GM13976 (cell line): ENCODE results near the gene KRTAP2-3.
"Not testable (repeated sequence)": the region's sequence is repeated elsewhere in the genome, so short reads cannot be mapped to it uniquely, and the experiment has no call there.

Experiments used
- DNase-seq: peaks from one replicate; pipeline ENCODE4 v3.0.0; 2012; ENCODE audit warnings: low spot score
- CTCF ChIP-seq: IDR thresholded peaks from 2 replicates; pipeline ENCODE4 v1.5.1; 2012; ENCODE audit warnings: borderline replicate concordance, mild to moderate bottlenecking; ENCODE audit not compliant: insufficient read depth; ENCODE audit errors: extremely low read depth, missing control alignments, control extremely low read depth
- in situ Hi-C: fragments of 300-500 bp; cut with MboI; formaldehyde crosslinking; loops from one replicate; pipeline ENCODE4 v1.12.0; 2022; ENCODE audit warnings: low sequenced_read_pairs, mixed read lengths, inconsistent platforms; ENCODE audit not compliant: unreplicated experiment

KRTAP2-3 gene

GRCh38 chr17:41098481-41098880, 38.6 kb upstream of the KRTAP2-3 start:
- no peak for DNase-seq
- in situ Hi-C loops, result no loop called here

GRCh38 chr17:41098042-41098441, 38.1 kb upstream of the KRTAP2-3 start, which contains the start of gene KRTAP4-8:
TSS of gene KRTAP4-8 (minus strand) at chr17:41098142. CDS start at chr17:41098084, 58 bp downstream.
- no peak for TF ChIP-seq CTCF
- in situ Hi-C loops, result no loop called here
- no peak for DNase-seq

More at GRCh38 chr17:41098481-41098880, 38.6 kb upstream of the KRTAP2-3 start:
- TF ChIP-seq CTCF, result no peak

GRCh38 chr17:41096055-41096454, 36.1 kb upstream of the KRTAP2-3 start:
- no peak for DNase-seq
- in situ Hi-C loops, result no loop called here
- no peak for TF ChIP-seq CTCF

- in situ Hi-C loops, DNase-seq: not testable (repeated sequence)
Measured at GRCh38 chr17:41088760-41089352, 28.9 kb upstream of the KRTAP2-3 start.

GRCh38 chr17:41084100-41084856, 24.4 kb upstream of the KRTAP2-3 start, which contains the start of gene KRTAP4-7:
TSS of gene KRTAP4-7 (plus strand) at chr17:41084150. CDS start at chr17:41084207, 57 bp downstream.
- DNase-seq, in situ Hi-C loops: not testable (repeated sequence)

GRCh38 chr17:41083427-41083826, 23.5 kb upstream of the KRTAP2-3 start:
- in situ Hi-C loops, DNase-seq: not testable (repeated sequence)

- in situ Hi-C loops, result no loop called here
- TF ChIP-seq CTCF, result no peak
- DNase-seq, result no peak
Measured at GRCh38 chr17:41082626-41083025, 22.7 kb upstream of the KRTAP2-3 start.

- in situ Hi-C loops, result no loop called here
- TF ChIP-seq CTCF, result no peak
- DNase-seq, result no peak
Measured at GRCh38 chr17:41076788-41077187, 16.9 kb upstream of the KRTAP2-3 start.
